ENCODE measurements around the gene MGAT5B.

MGAT5B gene

DNA sequence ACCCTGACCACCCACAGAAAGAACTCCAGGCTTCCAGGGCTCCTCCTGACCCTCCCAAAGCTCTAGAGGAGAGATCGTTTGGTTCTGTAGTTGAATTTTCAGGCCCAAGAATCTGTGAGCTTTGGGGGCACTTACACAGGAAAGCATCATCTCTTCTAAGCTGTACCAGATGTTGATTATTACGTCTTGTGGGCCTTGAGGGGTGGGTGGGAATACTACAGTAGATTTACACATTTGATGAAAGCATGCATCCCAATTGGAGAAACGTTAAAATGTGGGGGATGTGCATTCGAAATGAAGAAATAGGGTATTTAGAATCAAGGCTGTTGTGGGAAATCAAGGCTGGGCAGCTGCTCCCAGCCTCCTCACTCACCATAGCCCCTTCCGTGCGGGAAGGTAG is 61.9 kb downstream of the MGAT5B start:
- no peaks in the 10 kb centered on the region for H3K36me3 ChIP-seq (replicated peaks; ENCODE audit: insufficient read depth, low read length)
- H3K9me3 ChIP-seq (replicated peaks; ENCODE audit: insufficient read depth, low read length), result no peaks in the 10 kb centered on the region
- peaks cover 86% of the 10 kb centered on the region for H3K27me3 ChIP-seq (replicated peaks; ENCODE audit: insufficient read depth, low read length)
- no peaks in the 10 kb centered on the region for H3K9me2 ChIP-seq (replicated peaks; ENCODE audit: insufficient read depth, low read length)
- H3F3A ChIP-seq (ENCODE audit: insufficient read depth, low read length), result no peaks in the 10 kb centered on the region
- DNase-seq, result no peak
- H3K4me2 ChIP-seq (ENCODE audit: low read depth, low read length), result no peak overlapping the region
- H3K4me1 ChIP-seq (ENCODE audit: low read length), result no peaks in the 10 kb centered on the region
- no peak overlapping the region for H3K27ac ChIP-seq (ENCODE audit: low read length)
- H2AFZ ChIP-seq (ENCODE audit: low read length), result no peak overlapping the region
- TF ChIP-seq, protein P1, sequence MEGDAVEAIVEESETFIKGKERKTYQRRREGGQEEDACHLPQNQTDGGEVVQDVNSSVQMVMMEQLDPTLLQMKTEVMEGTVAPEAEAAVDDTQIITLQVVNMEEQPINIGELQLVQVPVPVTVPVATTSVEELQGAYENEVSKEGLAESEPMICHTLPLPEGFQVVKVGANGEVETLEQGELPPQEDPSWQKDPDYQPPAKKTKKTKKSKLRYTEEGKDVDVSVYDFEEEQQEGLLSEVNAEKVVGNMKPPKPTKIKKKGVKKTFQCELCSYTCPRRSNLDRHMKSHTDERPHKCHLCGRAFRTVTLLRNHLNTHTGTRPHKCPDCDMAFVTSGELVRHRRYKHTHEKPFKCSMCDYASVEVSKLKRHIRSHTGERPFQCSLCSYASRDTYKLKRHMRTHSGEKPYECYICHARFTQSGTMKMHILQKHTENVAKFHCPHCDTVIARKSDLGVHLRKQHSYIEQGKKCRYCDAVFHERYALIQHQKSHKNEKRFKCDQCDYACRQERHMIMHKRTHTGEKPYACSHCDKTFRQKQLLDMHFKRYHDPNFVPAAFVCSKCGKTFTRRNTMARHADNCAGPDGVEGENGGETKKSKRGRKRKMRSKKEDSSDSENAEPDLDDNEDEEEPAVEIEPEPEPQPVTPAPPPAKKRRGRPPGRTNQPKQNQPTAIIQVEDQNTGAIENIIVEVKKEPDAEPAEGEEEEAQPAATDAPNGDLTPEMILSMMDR (IDR thresholded peaks at IDR 0.05; ENCODE audit: low read length), result no peak
- TF ChIP-seq EZH2phosphoT487 (IDR thresholded peaks at IDR 0.05; ENCODE audit: low read length) (no peak), EZH2 (optimal IDR thresholded peaks at IDR 0.05; ENCODE audit: low read depth, low read length) (no peak)
- no peaks in the 10 kb centered on the region for H4K20me1 ChIP-seq (ENCODE audit: insufficient read depth, low read length)
- no peaks in the 10 kb centered on the region for H3K79me2 ChIP-seq (ENCODE audit: low read length)
- no peak overlapping the region for H3K9ac ChIP-seq (ENCODE audit: low read length)
- H3K4me3 ChIP-seq (ENCODE audit: low read length), result no peak overlapping the region

DNA sequence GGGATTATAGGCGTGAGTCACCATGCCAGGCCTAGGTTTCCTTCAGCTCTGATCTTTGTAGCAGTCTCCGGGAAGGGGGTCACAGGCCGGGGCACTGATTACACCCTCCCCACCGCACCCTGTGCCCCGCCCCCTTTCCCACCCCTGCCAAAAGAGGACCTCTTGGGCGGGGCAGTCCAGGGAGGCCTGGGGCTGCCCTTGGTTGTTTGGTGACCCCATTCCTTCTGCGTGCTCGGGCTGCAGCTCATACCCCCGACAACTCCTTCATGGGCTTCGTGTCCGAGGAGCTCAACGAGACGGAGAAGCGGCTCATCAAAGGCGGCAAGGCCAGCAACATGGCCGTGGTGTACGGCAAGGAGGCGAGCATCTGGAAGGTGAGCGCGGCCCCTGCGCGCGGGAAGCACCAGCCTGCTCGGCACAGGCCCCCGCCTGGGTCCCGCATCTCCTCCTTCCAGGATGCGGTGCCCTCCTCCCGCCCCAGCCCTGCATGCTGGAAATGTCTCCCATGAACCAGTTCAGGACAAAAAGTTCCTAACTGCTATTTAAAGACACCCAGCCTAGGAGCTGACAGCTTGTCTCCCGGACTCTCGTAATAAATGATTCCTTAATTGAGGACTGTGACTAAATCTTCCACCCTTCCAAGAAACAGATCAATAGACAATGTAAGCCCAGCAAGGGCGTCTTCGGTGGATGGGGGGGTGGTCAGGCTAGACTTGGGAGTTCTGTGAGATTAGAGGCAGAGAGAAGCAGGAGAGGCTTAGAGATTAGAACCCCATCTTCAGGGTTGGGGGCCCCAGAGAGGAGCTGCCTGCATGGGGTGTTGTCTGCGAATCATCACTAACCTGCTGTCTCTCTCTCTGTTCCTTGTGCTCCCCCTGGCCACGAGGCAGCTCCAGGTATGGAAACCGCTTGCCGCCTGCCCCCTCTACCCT is 64.5 kb downstream of the MGAT5B start:
- Histone ChIP-seq H3K4me1 (ENCODE audit: low read length) (no peaks in the 10 kb centered on the region), H3K9me2 (replicated peaks; ENCODE audit: insufficient read depth, low read length) (no peaks in the 10 kb centered on the region), H3K9me3 (replicated peaks; ENCODE audit: insufficient read depth, low read length) (no peaks in the 10 kb centered on the region), H3K9ac (ENCODE audit: low read length) (no peak overlapping the region), H3K36me3 (replicated peaks; ENCODE audit: insufficient read depth, low read length) (no peaks in the 10 kb centered on the region), H3K79me2 (ENCODE audit: low read length) (no peaks in the 10 kb centered on the region), H3K27ac (ENCODE audit: low read length) (no peak overlapping the region), H3K27me3 (replicated peaks; ENCODE audit: insufficient read depth, low read length) (peaks cover 80% of the 10 kb centered on the region), H3K4me3 (ENCODE audit: low read length) (no peak overlapping the region), H2AFZ (ENCODE audit: low read length) (no peak overlapping the region), H4K20me1 (ENCODE audit: insufficient read depth, low read length) (no peaks in the 10 kb centered on the region), H3F3A (ENCODE audit: insufficient read depth, low read length) (no peaks in the 10 kb centered on the region), H3K4me2 (ENCODE audit: low read depth, low read length) (no peak overlapping the region)
- TF ChIP-seq, protein P1 (IDR thresholded peaks at IDR 0.05; ENCODE audit: low read length), result no peak
- no peak for TF ChIP-seq EZH2 (optimal IDR thresholded peaks at IDR 0.05; ENCODE audit: low read depth, low read length)
- no peak for TF ChIP-seq EZH2phosphoT487 (IDR thresholded peaks at IDR 0.05; ENCODE audit: low read length)
- no peak for DNase-seq

DNA sequence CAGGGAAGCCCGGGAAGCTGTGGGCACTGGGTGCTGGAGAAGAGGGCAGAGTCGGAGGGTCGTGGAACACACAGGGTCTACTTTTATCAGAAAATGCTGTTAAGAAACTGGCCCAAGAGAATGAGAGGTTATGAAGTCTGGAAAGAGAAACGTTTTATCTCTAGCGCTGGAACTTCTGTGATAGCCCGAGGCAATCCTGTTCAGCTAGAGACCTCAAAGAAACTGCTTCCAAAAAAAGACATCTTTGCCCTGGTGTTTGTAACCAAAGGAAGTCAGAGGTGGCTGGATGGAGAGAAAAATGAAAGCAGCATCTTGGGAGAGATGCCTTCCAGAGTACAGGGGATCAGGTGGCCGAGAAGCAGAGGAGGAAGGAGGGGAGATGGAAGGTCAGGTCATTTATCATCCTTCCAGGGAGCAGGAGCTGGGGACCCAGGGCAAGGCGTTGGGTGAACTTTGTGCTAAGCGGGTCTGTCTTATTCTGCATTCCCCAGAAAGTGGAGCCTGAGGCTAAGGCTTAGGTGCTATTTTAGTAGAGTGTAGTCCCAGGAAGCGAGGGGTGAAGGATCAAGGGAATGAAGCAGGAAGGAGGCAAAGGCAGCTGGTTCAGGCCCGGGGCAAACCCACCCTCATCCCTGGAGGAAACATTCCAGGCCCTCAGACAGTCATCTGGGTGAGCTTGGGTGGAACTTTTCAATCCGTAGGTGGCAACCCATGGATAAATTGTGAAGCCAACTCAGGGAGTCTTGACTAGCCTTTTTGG is 66.5 kb downstream of the MGAT5B start:
- TF ChIP-seq EZH2 (optimal IDR thresholded peaks at IDR 0.05; ENCODE audit: low read depth, low read length) (no peak), EZH2phosphoT487 (IDR thresholded peaks at IDR 0.05; ENCODE audit: low read length) (no peak)
- TF ChIP-seq, protein P1 (IDR thresholded peaks at IDR 0.05; ENCODE audit: low read length), result no peak
- H3K9ac ChIP-seq (ENCODE audit: low read length), result no peak overlapping the region
- H3K4me1 ChIP-seq (ENCODE audit: low read length), result no peaks in the 10 kb centered on the region
- DNase-seq, result no peak
- H3K4me2 ChIP-seq (ENCODE audit: low read depth, low read length), result no peak overlapping the region
- H3K79me2 ChIP-seq (ENCODE audit: low read length), result no peaks in the 10 kb centered on the region
- no peaks in the 10 kb centered on the region for H3F3A ChIP-seq (ENCODE audit: insufficient read depth, low read length)
- no peaks in the 10 kb centered on the region for H3K36me3 ChIP-seq (replicated peaks; ENCODE audit: insufficient read depth, low read length)
- no peak overlapping the region for H3K27ac ChIP-seq (ENCODE audit: low read length)
- no peaks in the 10 kb centered on the region for H3K9me3 ChIP-seq (replicated peaks; ENCODE audit: insufficient read depth, low read length)
- no peak overlapping the region for H2AFZ ChIP-seq (ENCODE audit: low read length)
- no peaks in the 10 kb centered on the region for H4K20me1 ChIP-seq (ENCODE audit: insufficient read depth, low read length)
- no peak overlapping the region for H3K4me3 ChIP-seq (ENCODE audit: low read length)
- peaks cover 64% of the 10 kb centered on the region for H3K27me3 ChIP-seq (replicated peaks; ENCODE audit: insufficient read depth, low read length)
- no peaks in the 10 kb centered on the region for H3K9me2 ChIP-seq (replicated peaks; ENCODE audit: insufficient read depth, low read length)
